ENCODE results near the gene PLK2.

DNA sequence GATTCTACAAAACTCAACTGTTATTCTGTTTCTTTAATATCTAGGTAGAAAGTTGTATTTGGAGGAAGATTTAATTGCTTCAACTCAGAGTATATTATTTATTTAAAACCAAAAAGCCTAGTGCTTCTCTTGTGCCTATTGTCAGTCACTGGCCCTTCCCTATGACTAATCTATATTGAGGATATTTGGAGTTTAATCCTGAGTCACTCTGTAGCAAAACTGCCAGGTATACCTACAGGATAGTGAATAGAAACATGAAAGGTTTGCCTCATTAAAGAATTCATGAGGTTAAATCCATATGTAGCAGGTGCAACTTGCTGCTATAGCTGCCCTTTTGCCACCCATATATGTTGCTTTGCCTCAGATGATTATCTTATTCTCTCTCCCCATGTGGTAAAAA lies 15.1 kb downstream of the PLK2 start:
- TF ChIP-seq GATA3 (IDR thresholded peaks at IDR 0.05; ENCODE audit: low read depth, low read length): no peak
- TF ChIP-seq GATA2 (IDR thresholded peaks at IDR 0.05; ENCODE audit: low read depth, low read length): no peak
